D341Med (cell line): ENCODE data around the gene CA12.
"Not testable (repeated sequence)": the region's sequence is repeated elsewhere in the genome, so short reads cannot be mapped to it uniquely, and the experiment has no call there.

Experiments
- DNase-seq: peaks from one replicate; pipeline ENCODE4 v3.0.0; 2012; ENCODE audit warnings: low spot score

Gene CA12

DNA sequence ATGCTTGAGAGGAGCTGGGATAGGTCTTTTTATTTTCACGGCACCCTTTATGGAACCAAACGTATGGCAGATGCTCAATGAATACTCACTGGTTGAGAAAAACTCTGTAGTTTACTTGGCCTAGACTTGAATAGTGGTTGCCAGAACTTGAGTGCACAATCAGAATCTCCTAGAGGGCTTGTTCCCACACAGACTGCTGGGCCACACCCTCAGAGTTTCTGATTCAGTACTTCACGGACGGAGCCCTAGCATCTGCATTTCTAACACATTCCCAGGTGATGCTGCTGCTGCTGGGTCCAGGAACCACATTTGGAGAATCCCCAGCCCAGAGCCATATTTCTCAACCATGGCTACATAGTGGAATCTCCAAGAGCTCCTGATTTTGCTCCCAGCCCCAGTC, 24.6 kb downstream of the CA12 start:
- no peak for DNase-seq

DNA sequence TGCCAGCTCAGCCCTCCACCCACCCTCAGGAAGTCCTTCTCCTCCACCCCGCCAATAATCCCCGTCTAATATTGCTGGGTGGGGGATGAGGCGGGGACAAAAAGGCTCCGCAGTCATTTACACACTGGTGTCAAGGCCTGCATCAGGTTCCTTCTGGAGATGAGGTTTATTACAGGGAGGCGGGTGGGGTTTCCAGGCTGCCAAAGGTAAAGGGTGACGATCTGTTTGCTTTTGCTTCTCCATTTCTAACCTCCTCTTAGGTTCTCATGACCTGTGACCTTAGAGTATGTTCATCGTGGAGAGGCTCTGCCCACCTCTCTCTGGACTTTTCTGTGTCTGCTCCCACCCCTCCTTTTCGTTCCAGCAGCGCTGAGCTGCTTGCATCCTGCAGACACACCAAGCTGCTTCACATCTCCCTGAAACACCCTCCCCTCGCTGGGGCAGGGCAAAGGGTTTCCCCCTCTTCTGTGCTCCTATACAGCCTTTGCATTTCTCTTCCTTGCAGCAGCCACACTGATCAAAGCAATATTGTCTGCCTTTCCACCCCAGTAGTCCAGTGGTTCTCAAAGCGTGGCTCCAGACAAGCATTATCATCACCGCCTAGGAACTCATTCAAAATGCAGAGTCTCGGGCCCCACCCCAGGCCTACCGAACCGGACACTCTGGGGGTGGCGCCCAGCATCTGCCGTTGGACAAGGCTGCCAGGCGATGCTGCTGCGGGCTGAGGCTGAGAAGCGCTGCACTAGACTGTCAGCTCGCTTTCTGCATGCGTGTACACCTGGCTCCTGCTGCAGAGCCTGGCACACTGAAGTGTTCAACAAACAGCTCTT, 26.6 kb downstream of the CA12 start:
- DNase-seq = no peak

DNA sequence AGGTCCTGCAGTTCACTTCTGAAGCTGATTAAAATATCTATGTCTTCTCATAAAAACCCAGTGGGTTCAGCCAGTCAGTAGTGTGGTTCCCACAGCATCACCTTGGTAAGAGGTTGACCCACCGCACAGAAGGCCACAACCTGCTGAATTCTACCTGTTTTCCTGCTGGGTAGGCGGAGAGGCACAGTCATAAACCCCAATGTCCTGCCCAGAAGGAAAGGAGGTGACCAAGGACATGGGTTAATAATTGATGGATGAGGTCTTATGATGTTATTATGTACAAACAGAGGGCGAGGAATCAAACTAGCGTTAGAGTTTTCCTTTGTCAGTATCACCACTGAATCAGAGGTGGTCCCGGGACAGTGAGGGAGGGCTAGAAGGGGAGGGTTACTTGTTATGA, 27.8 kb downstream of the CA12 start:
- DNase-seq = no peak

DNA sequence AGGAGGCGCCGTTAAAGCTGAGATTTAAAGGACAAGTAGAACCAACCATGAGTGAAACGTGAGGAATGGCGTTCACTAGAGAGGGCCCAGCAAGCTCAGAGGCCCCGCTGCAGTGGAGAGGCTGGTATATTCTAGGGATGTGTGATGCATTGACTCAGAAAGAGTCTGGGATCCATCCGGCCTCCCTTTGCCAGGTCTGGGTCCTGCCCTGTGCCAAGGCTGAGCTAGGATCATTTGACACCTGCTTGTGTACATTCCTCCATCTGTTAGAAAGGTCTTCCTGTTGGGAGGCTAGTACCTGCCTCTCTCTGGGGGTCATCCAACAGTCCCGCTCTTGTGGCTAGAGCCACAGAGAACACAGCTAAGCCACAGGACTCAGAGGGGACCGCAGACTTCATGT, 28.4 kb downstream of the CA12 start:
- DNase-seq = no peak

DNA sequence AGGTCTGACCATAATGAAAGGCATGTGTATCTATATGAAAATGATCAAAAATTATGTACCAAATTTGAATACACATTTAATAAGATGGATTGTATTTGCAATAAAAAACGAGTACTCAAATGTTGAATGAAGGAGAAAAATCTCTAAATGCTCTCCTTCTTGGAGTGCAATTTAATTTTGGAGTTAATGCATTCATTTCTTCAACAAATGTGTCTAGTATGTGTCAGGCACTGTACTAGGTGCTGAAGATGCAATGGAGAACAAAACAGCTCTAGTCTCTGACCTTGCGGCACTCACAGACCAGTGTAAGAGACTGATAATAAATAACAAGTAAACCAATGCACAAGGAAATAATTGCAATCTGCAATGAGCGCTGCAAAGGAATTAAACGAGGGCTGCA, 28.8 kb downstream of the CA12 start:
- DNase-seq = no peak

DNA sequence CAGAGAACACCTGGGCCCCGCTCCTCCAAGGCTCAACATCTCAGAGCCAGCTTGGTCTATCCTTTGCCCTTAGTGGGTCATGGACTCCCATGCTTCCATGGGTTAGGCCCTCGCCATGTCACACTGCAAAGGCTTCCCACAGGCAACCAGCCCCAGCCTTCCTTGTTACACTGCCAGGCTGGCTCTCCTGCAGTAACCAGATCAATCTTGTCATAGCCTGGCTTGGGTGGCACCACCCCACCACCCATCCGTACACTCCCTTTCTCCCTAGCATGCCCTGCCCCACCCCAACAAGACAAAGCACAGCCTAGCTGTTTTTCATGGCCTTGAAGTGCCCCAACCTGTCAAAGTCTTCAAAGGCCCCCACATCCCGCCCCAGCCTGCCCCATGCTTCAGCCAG, 30.5 kb downstream of the CA12 start:
- DNase-seq = no peak

DNA sequence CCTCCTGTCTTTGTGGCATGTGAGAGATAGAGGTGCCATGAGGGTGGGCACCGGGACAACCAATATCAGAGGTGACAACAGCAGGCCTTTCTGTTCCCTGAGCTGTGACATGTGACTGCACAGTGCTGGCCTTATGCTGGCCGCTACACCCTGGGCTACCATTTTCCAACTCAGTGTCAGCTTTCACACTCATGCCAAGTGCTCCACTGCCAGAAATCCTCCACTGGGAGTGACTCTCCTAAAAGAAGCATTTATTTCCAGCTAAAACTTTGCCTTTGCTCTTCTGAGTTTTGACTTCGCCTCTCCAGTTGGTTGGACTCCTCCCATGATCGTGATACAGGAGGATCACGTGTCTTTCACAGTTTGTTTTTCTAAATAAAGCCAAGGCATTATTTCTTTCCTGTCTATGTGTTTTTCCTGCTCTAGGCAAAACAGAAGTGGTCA, 31.4 kb downstream of the CA12 start:
- DNase-seq = no peak

DNA sequence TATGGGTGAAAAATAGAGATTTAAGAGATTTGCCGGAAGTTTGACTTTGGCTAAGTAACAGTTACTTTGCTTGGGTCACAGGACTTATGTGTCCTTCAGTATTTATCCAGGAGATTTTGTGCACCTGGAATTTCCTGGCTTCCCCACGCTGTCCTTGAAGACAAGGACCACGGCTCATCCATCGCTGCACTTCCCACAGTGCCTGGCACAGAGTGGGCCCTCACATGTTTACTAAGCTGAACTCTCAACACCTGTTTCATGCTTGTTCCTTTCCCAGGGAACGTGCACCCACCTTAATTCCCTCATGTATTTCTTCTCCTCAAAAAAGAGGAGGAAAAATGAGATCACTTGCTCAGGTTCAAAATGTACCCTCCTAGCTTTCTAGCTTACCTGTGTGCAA, 32.0 kb downstream of the CA12 start:
- no peak for DNase-seq

DNA sequence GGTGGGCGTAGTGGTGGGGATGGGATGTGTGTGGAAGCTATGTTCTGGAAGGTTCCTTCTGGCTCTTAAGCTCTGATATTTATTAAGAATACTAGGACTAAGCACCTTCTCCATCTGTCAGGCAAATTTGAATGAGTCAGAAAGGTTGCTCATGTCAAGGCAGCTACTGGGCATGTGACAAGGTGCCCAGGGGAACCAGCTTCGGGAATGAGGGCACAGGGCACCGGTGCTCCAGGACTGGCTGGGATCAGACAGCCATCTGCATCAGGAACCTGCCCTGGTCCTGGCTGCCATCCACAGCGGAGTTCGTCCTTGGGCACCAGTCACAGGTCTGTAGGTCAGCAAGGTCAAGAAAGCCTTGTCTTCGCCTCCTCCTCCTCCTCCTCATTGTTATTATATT, 32.5 kb downstream of the CA12 start:
- no peak for DNase-seq

DNA sequence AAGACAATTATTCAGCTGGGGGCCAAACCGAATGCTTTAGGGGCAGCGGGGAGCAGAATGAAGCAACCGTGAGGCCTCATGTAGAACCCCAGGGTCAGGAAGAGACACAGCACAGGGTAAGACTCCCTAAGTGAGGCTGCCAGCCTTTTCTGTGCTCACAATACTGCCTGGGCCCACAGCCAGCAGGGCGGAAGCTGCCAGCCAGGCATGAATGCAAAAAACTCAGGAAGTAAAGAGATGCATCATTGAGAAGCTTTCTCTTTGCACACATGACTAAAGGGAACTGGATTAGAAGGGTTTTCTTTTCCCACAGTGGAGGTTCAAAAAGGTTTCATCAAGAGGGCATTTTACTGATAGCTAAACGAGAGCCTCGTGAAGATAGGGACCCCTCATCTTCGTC, 33.3 kb downstream of the CA12 start:
- DNase-seq = no peak

DNA sequence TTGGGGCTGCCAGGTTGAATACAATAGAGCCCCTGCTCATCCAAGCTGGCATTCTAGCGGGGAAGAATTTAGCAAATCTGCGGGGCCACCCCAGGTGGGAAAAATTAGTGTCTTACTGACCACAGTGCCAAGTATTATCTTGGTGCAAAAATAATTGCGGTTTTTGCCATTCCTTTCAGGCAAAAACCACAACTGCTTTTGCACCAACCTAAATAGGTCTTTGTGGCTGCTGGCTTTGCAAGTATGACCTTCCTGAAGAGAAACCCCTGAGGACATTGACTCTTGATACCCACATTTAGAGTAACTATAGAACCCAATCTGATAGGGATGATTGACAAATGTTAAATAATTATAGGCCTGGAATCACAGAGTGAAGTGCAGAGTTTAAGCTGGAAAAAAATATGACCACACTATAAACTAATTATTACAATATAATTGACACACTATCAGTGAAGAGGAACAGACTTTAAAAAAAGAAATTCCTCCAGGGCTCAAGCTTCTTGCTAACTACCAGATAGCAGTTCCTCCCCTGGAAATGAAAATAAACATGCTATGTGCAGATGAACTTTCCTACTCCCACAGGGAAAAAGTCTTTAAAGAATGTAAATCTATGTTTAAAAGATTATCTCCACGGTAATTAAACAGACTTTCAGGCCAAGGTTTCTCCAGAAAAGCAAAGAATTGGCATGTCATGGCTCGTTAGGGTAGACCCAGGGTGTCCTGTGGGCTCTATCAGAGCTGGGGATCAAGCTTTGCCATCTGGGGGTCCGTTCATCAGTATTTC, 34.4 kb downstream of the CA12 start:
- DNase-seq = no peak

DNA sequence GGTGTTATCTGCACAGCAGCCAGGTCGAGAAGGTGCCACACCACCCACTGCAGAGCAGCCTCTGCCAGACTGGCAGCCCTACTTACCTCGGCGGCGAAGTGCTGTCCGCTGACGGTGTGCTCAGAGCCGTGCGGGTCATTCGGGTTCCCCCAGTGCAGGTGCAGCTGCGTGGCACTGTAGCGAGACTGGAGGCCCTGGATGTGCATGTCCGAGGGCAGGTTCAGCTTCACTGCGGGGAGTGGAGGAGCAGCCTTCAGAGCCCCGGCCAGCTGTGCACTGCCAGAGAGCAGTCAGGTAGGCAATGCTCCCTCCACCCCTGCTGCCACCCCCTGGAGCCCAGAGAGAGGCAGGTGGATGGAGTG, 36.3 kb downstream of the CA12 start:
- DNase-seq = no peak

DNA sequence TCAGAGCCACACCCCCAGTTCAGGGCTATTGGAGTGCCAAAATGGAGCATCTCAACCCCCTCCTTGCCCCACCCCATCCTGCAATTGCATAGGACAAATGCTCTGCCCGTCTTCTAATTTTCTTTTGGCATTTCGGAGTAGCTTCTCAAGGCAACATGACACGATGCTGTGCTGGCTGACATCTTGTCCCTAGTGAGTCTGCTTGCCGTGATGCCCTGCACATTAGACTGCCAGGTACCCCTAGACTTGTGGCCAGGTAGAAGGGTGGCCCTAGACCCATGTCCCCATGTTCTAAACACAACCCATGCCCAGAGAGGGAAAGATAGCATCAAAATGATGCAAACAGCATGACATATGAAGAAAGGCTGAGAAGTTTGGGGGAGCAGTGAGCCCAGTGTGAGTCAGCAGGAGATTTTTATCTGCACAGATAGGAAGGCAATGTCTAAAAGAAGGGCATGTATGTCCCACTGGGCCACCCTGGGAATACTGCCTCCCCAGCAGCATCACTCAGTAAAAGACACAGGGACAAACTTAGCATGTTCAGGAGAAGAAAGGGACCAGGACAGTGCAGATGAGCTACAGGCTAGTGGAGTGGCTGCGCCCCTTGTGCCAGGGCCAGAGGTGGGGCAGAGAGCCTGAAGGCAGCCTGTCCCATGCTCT, 36.8 kb downstream of the CA12 start:
- no peak for DNase-seq

DNA sequence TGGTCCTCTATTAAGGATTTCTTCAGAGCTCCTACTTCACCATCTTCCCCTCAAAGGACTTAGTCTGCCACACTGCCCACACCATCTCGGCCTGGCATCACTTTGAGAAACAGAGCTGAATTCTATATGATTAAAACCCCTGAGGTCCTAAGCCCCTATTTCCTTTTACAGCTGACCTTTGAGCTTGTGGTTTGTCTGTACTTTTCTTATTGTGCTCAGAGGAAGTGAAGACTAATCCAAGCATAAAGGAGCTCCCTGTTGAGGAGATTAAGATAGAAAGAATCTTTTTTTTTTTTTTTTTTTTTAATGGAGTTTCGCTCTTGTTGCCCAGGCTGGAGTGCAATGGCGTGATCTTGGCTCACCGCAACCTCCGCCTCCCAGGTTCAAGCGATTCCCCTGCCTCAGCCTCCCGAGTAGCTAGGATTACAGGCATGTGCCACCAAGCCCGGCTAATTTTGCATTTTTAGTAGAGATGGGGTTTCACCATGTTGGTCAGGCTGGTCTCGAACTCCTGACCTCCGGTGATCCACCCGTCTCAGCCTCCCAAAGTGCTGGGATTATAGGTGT, 38.6 kb downstream of the CA12 start:
- DNase-seq = not testable (repeated sequence)

DNA sequence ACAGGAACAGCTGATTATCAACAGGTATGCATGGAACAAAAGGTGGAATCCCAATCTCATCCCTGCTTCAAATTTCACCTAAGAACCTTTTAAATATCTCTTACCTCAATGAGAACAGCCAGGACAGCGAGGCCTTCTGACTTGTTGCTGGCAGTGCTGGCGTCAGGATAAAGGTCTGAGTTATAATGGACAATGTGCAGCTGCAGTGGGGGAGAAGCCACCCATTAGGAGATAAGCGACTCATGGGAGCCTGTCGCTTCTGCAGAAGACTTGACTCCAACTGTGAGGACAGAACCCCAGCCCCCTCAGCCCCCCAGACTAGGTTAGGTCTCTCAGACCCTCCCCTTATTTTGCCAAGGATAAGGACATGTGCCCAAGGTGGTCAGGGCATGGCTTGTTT, 39.7 kb downstream of the CA12 start:
- no peak for DNase-seq

DNA sequence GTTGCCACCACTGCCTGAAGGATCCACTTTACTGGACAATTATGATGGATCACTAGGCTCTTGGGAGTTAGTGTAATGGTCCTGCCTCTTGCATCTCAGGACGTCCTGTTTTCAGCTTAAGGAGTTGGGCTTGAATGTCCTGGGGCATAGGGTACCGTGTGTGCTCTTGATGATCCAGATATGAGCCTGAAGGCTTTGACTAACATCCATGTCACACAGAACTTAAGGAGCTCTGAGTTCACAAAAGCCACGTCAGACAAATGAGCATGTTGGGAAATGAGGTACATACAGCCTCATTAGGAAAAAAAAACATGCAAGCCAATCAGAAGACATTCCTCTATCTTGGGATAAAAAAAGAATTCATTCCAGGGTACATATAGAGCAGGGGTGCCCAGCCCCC, 40.8 kb downstream of the CA12 start:
- no peak for DNase-seq

DNA sequence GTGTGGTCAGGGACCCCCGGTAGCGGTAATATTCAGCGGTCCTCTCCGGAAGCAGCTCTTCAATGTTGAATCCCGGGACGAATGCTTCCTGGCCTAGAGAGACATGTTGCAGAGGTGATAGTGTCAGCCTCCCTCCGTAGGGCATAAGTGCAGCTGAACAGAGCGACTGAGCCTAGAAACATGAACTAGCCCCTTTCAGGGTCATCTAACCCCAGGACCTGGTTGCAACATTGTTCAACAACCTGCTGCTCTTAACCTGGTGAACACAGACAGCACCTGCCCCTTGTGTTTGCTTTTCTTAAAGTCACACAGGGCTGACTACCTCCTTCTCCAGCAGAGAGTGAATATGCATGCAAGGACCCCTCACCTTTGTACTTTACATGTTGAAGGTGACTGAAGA, 41.3 kb downstream of the CA12 start:
- no peak for DNase-seq

DNA sequence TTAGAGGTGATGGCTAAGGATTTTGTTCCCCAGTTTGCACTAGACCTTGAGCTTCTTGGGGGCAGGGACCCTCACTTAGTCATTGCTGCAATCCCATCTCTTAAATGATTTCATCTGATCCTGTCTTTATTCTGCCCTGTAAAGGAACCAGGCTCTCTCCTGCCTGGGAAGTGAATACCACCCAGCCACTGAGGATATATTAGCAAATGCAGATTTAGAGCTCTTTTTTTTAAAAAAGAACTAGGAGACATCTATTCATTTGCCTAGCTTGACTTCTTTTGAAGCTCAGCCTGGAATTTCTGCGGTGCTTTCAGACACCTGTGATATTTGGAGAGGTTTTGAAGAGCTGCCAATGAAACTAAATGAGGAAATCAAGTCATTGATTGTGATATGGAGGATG, 41.8 kb downstream of the CA12 start:
- no peak for DNase-seq

DNA sequence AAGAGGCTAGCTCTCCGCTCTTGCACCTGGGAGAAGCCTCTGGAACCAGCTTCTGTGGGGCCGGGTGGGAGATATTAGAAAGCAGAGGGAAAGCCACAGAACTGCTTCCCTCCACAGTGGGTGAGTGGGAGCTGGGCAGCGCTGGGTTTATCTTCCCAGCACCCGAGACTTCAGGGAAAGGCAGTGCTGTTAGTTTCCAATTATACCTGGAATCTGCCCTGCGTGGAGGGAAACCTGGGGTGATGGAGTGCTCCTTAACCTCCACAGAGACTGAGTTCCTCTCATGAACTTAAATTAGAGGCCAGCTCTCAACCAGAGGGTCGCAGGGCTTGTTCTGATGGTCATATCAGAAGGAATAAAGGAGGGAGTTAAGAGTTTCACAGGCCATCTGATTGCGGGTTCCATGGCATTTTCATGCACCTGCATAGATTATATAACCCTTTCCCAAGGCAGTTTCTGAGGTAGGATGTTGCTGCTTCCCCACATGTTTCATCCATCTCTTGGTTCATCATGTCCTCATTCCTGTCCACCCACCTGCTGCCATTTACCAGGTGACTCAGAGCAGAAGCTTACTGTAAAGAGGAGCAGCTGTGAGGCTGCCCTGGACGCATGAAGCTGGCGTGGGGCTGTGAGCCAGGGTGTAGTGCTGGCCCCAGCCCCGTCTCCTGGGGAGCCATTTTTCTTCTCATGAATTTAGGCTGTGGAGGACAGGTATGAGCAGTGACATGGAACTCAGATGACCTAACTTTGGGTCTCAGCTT, 42.5 kb downstream of the CA12 start:
- DNase-seq = no peak

DNA sequence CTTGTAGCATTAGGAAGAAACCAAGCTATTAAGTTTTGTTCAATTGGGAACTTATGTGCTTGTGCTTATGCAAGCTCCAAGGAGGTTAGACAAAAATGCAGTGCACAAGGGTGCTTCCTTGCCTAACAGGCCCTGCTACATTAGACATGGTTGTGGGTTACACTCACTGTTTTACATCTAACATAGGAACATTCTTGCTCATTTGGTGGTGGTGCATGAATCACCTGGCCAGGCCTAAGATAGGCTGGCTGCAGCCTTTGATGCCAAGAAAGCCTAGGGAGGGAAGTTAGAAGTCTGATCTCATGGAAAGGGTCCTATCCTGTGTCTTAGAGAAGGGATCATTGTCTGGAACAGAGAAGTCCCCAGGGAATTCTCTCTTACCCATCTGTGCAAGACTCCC, 43.5 kb downstream of the CA12 start:
- no peak for DNase-seq

DNA sequence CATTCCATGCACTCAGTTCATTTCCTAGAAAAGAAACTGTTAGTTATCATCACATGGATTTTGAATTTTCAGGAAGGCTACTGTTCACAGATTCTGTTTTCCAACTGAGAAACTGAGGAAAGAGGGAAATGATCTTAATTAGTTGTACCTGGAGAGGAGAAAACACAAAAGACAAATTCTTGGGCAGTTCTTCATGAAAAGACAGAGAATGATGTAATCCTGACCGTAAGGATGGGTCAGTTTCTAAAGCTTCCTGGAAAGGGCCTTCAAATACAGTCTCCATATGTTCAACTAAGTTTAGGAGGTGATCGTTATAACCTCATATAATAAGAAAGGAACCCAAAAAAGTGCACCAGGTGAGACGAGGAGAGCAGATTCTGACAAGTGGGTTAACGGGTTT, 44.6 kb downstream of the CA12 start:
- no peak for DNase-seq
